MCF 10A (cell line): ENCODE results near the gene GPX4. TPM values are rescaled to one million over a fixed set of nuclear protein-coding genes. Genes with fewer than 3 reads are reported as not detected.

Experiments
- BruUV-seq: library from RNA; stranded (reverse); fragments of 400-500 nt; replicated peaks from 2 replicates; lab custom pipeline; 2021; lab: Mats Ljungman, UMichigan
- CTCF ChIA-PET: fragments of 300-600 bp; sonication (Branson Sonifier 250); formaldehyde crosslinking; extraction: SDS; loops from one replicate; lab custom pipeline; 2021; ENCODE audit warnings: antibody characterized with exemption, inconsistent platforms; lab: Yijun Ruan, JAX
- POLR2A ChIA-PET: fragments of 300-600, 350-650 bp; sonication (Branson Sonifier 250); formaldehyde crosslinking; extraction: SDS; loops from one replicate; lab custom pipeline; 2020; ENCODE audit warnings: antibody characterized with exemption, inconsistent platforms; lab: Yijun Ruan, JAX
- DNase-seq: peaks from one replicate; pipeline ENCODE4 v3.0.0-alpha.2; 2018; ENCODE audit not compliant: unreplicated experiment
- H3K27ac Mint-ChIP-seq: one replicate; pipeline ENCODE4 v1.8.0; 2022; ENCODE audit warnings: mild to moderate bottlenecking, low read depth, mixed read lengths; ENCODE audit not compliant: unreplicated experiment
- H3K27me3 Mint-ChIP-seq: one replicate; pipeline ENCODE4 v1.8.0; 2022; ENCODE audit warnings: mixed read lengths; ENCODE audit not compliant: insufficient read depth, unreplicated experiment
- H3K36me3 Mint-ChIP-seq: one replicate; pipeline ENCODE4 v1.8.0; 2022; ENCODE audit warnings: mild to moderate bottlenecking, moderate library complexity, mixed read lengths; ENCODE audit not compliant: insufficient read depth, unreplicated experiment
- H3K4me1 Mint-ChIP-seq: one replicate; pipeline ENCODE4 v1.8.0; 2022; ENCODE audit warnings: mixed read lengths; ENCODE audit not compliant: insufficient read depth, unreplicated experiment
- H3K4me3 Mint-ChIP-seq: one replicate; pipeline ENCODE4 v1.8.0; 2022; ENCODE audit warnings: mild to moderate bottlenecking, moderate library complexity, mixed read lengths; ENCODE audit not compliant: unreplicated experiment
- H3K9me3 Mint-ChIP-seq: one replicate; pipeline ENCODE4 v1.8.0; 2022; ENCODE audit warnings: mixed read lengths; ENCODE audit not compliant: unreplicated experiment
- CTCF ChIP-seq: fragments of 200-600 bp; IDR thresholded peaks from one replicate; pipeline ENCODE4 v1.8.0; 2022; ENCODE audit warnings: antibody characterized with exemption, mild to moderate bottlenecking; ENCODE audit not compliant: unreplicated experiment
- intact Hi-C: fragments of 100-400 bp; cut with micrococcal nuclease; formaldehyde crosslinking; loops from 2 replicates; pipeline ENCODE4 v1.14.1; 2022
- total RNA-seq: library from RNA; stranded (reverse); gene quantifications from 2 replicates; pipeline ENCODE4 v1.2.3, GENCODE V29; 2022

GPX4 gene
- total RNA-seq, 1 experiment from 2014 or later: 191 TPM

- no peak overlapping the region for H3K4me3 Mint-ChIP-seq
Observed at GRCh38 chr19:1146858-1147780, 43.3 kb downstream of the GPX4 start.

GRCh38 chr19:1147934-1148549 is 44.2 kb downstream of the GPX4 start:
- POLR2A ChIA-PET: no interaction called here
- Mint-ChIP-seq H3K4me3 (no peak overlapping the region), H3K4me1 (peaks cover 8% of the 10 kb centered on the region), H3K36me3 (peaks cover 76% of the 10 kb centered on the region), H3K27me3 (no peaks in the 10 kb centered on the region), H3K27ac (no peak overlapping the region), H3K9me3 (peaks cover 10% of the 10 kb centered on the region)
- DNase-seq: no peak
- intact Hi-C loops: no loop called here
- TF ChIP-seq CTCF: no peak
- BruUV-seq: no TSS peak
- CTCF ChIA-PET: no interaction called here

More at GRCh38 chr19:1146858-1147780, 43.3 kb downstream of the GPX4 start:
- Mint-ChIP-seq H3K9me3 (peaks cover 10% of the 10 kb centered on the region), H3K27ac (no peak overlapping the region), H3K36me3 (peaks cover 77% of the 10 kb centered on the region), H3K27me3 (no peaks in the 10 kb centered on the region), H3K4me1 (peaks cover 10% of the 10 kb centered on the region)
- ChIA-PET CTCF (no interaction called here), POLR2A (no interaction called here)
- BruUV-seq: no TSS peak
- no peak for TF ChIP-seq CTCF
- no peak for DNase-seq
- intact Hi-C loops: no loop called here

- TF ChIP-seq CTCF: no peak
- H3K27me3 Mint-ChIP-seq: no peaks in the 10 kb centered on the region
- no peak overlapping the region for H3K4me3 Mint-ChIP-seq
- no peak for DNase-seq
- H3K36me3 Mint-ChIP-seq: peaks cover 76% of the 10 kb centered on the region
- BruUV-seq: no TSS peak
- peaks cover 7% of the 10 kb centered on the region for H3K4me1 Mint-ChIP-seq
- ChIA-PET POLR2A (no interaction called here), CTCF (no interaction called here)
- peaks cover 6% of the 10 kb centered on the region for H3K9me3 Mint-ChIP-seq
- H3K27ac Mint-ChIP-seq: no peak overlapping the region
- intact Hi-C loops: no loop called here
Observed at GRCh38 chr19:1149259-1150045, 45.7 kb downstream of the GPX4 start.
